ENCODE data around the gene GDPD4.

GDPD4 gene

DNA sequence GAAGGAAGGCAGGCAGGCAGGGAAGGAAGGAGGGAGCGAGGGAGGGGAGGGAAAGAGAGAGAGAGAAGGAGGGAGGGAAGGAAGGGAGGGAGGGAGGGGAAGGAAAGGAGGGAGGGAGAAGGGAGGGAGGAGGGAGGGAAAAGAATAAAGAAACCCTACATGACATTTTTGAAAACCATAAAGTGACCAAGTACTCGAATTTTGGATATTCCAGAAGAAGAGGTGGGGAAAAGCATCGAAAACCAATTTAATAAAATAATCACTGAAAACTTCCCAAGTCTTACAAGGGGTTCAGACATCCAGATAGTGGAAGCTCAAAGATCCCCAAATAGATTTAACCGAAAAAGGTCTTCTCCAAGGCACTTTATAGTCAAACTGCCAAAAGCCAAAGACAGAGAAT, 11.7 kb downstream of the GDPD4 start:
- DNase-seq = no peak

DNA sequence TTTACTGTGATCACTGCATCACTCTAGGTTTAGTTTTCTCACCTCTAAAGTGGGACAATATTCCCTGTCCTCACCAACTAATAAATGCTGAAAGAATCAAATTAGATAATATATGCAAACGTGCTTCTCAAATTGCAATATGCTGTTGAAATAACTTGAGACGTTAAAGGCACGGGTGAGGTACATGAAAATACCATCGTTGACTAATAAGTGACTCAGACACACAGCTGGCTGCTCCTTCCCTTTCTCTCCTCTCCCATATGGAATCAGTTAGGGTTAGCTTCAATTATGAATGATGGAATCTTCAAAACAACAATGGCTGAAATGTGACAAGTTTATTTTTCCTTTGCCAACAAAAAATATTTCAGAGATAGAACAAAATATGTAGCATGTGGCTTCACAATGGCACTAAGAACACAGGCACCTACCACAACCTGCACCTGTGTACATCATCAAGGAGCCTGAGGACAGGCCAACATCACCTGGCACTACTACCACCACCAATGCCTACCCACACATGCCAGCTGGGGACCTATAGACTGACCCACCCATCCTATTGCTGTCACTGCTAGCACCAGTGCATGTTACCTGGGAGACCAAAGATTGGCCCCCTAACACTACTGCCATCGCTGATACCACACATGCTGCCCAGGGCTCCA, 13.7 kb downstream of the GDPD4 start:
- DNase-seq = no peak

DNA sequence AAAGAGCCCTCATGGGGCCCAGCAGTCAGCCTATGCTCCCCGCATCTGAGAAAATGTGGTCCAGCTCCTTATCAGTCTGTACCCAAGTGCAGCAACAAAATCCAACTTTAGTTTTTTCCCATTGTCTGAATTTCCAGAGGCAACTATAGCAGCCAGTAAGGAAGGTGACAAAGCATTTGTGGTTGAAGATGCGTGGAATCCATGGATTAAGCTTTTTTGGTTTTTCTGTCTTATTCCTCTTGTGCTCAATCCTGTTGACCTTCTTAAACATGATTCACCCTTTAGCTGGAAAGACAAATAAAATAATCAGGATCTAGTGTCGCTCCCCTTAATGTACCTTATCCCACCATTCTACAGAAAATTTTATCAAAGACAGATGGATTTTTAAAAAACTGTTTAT, 14.3 kb downstream of the GDPD4 start:
- DNase-seq = no peak

DNA sequence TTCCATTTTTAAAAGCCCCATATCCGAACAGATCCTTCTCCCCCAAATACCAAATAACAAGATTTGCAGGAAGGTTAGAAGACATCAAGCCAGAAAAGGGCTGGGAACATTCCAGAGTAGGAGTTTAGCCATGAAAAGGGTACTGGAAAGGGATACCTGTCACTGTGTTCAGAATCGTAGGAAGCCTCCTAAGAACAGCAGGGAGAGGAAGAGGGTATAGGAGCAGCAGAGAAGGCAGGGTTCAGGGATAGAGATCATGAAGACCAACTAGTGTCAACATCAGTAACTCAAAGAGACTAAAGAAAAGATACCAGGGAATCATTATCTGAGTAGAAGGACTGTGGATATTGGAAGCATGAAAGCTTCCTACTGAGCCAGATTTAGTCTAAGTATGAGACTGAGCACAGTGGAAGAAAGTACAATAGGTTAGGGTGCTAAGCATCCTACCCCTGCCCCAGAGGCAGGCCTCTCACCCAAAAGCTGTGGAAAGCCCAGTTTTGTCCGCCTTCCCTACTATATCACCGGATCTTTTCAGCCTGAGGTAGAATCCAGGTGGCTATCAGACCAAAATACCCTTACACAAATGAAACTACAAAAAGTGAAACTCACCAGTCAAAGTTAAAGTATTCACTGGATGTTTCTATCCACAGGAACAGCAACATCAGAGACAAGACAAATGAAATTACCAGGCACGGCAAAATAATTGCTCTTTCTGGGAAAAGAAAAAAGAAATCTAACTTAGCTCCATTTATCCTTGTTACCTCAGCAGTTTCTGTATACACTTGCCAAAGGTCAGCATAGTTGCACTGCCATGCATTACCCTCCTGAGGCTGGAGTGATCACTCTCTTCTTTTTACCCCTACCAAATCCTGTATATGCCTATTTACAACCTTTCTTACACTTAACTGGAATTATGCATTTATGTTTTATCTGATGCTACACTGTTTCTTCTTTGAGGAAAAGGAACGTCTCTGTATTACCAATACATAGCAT, 16.7 kb downstream of the GDPD4 start:
- DNase-seq = no peak

DNA sequence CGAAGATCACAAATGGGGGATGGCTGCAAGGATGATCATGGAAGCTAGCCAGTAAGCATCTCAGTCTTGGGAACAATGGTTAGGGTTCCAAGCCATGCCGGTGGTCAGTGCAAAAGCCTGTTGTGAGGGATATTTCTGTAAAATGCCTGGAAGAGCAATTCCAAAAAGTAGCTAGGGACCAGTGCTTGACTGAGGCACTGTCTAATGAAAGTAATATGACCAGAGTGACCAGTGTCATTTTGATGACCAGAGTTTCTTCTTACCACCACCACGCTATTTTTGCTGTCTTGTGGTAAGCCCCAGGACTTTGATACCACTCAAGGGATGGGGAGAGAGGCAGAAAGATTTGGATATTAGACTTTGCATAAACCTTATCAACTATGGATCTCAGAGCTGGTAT, 18.4 kb downstream of the GDPD4 start:
- no peak for DNase-seq

DNA sequence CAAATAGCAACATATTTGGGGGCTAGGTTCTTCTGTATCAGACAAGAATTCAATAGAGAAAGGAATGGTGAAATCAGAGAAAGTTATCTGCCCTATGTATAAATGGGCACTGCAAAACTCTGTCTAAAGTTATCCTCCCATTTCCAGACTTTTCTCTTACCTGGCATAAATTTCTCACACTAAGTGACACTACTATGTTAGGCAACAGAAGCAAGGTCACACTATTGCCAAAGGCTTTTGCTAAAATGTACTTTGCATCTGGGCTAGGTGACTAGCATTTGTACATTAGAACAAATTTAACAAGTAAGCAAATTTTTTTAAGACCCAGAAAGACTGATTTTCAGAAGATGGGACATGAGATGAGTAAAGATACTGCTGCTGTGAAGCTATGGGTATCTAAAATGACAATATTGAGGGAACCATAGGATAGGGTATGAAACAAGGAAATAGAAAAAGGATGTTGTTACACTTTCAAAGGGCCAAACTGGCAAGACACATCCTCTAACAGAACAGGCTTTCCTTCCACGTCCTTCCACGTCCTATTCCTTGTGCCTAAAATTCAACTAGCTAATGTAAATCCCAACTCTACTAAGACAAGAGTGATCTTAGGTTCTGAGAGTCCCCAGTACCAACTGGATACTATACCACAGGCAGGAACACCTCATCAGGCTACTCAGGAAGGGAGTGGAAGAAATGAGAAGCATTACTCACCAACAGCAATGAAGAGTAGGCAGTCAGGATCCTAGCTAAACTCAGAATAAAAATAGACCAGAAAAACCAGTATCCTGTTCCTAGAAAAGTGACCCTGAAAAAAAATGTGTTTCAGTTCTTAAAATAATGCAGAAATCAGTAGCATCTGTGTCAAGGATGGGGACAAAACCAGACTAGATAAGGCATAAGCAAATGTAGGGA, 22.6 kb downstream of the GDPD4 start:
- DNase-seq = no peak

DNA sequence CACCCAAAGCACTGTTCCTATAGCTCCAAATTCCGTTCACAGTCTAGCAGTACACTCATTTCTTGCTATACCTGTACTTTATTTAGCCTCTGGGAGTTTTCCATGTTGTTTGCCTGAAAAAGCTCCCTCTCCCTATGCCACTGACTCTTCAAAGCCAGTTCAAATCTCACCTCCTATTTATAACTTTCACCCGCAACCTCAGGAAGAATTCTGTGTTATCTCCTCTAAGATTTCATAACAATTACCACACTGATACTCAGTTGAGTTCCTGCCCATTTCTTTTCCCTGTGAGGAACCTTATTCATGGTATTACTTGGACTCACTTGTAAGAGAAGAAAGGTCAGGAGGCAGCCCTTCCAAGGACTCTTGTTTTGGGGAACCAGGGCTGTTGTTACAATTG, 25.2 kb downstream of the GDPD4 start:
- no peak for DNase-seq

DNA sequence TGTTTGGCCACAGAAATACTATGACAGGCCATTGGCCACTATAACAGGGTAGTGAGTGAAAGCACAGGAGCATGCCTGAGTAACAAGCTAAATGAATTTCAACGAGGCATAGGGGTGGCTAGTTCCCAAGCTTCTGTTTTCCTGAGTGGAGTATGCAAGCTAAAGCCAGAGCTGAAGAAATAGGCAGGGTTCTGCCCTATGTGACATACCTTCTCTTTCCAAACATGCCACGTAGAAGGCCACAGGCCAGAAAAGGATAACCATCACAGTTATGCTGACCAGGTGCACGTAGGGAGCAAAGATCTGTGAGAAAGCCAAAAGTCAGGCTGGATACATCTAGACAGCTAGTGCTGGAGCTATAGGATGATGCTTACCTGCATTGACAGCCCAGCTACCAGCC, 30.6 kb downstream of the GDPD4 start:
- no peak for DNase-seq

DNA sequence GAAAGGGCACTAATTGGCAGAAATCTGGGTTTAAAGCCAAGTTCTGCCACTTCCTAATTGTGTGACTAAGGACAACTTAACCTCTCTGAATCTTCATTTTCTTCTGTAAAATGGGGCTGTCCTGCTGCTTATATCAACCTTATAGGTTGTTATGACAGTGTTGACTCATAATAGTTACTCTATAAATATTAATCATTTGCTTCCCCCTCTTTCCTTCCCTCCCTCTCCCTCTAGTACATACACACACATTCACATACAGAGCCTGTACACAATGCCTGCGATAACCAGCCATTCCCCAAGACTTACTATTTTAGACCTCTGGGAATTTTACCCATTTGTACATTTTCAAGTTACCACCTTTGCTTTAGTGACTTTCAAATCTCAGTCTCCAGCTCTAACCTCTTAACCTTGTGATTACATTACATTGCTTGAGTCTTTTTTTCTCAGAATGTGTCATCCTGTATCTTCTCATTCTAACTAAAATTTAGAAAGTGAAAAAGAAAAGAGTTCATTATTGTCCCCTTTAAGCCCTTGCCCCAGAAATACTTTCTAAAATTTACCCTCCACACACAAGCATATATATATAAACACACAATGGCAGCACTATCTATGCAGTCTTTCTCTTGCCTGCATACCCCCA, 31.9 kb downstream of the GDPD4 start:
- DNase-seq = no peak

DNA sequence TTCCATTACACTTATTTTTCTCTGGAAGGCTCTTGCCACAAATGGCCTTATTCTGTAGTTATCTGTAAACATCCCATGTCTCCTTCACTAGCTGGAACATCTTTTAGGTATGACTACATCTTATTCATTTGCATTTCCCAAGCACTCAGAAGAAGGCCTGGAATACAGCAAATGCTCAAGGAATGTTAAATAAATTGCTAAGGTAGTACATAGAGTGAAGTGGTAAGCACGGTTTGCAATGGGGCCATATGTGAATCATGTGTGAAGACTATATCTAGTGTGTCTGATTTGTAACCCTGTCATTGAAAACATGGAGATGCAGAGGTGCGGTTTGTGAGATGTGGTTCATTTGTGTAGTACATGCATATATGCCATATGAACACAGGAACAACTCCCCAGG, 33.5 kb downstream of the GDPD4 start:
- DNase-seq = no peak

DNA sequence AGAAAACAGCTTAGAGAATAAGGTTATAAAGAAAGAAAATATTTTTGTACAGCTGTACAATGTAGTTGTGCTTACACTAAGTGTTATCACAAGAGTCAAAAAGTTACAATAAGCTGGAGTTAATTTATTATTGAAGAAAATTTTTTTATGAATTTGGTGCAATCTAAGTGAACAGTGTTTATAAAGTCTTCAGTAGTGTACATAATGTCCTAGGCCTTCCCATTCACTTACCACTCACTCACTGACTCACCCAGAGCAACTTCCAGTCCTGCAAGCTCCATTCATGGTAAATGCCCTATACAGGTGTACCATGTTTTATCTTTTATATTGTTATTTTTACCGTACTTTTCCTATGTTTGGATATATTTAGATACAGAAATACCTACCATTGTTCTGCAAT, 34.7 kb downstream of the GDPD4 start:
- no peak for DNase-seq

DNA sequence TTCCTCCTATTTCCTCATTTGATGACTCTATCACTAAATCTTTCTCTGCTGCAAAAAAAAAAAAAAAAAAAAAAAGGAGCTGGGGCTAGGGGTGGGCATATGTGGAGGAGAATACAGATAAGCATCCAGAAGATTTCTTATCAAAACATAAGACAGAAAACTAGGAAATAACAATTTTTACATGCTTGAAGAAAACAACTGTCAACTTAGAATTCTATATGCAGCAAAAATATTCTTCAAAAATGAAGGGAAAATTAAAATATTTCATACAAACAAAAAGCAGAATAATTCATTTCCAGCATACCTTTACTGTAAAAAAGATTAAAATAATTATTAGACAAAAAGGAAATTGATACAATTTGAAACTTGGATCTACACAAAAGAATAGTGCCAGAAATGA, 38.7 kb downstream of the GDPD4 start:
- no peak for DNase-seq

DNA sequence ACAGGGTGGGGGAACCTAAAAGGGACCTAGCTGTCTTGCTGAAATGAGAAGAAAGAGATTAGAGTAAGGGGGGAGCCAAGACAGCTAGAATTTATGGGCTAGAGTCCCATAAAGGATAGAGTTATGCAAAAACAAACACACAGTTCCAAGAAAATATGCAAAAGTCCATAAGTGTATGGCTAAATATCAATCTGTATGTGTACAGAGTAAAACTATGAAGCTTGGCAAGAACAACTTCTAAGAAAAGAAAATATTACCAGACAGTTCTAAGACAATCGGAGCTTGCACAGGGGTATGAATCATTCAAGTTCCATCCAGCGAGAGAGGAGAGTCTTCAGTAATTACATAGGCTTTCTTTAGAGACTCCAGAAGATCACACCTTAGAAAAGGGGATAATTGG, 41.8 kb downstream of the GDPD4 start:
- DNase-seq = no peak

DNA sequence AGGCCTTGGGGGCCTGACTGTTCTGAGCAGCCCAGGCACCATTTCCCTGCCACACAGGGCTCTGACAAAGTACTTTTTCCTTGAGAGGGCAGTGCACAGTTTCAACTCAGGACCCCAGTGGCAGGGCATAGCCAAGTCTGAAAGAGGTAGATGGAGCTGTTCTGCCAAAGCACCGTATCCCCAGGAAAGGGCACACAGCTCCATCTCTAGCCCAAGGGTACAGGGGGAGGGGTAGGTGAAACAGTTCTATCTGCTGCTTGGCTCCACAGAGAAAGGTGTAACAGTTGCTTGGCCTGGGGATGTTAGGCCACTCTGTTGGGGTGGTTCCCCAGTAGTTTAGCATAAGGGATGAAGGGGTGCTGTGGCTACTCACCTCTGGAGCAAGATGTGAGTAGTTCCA, 47.8 kb downstream of the GDPD4 start:
- DNase-seq = no peak

DNA sequence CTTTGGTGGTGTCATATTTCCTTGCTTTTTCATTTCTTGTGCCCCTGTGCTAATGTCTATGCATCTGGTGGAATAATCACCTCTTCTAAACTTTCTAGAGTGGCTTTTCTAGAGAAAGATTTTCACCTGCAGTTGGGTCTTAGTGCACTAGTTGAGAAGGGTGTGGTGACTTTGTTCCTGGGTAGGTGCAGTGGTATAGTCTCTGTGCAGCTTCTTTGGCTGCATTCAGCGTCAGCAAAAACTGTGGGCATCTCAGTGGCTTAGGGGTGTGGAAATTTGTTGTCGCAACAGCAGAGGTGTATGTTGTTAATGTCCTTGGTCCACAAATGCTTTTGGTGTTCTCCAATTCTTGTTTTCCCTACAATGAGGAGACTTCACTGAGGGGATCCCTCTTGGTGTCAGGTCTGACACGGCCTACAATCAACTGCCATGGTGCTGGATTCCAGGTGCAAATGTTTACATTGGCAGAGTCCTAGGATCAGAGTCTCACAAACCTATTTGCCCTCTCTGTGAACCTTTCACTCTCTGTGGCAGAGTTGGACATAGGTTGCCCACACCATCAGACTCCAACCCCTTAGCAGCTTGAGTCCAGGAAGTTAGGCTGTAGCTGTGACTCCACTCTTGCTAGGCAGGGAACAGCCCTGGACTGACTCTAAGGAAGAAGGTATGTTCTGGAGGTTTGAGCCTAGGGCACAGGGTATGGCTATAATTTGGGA, 48.8 kb downstream of the GDPD4 start:
- no peak for DNase-seq

DNA sequence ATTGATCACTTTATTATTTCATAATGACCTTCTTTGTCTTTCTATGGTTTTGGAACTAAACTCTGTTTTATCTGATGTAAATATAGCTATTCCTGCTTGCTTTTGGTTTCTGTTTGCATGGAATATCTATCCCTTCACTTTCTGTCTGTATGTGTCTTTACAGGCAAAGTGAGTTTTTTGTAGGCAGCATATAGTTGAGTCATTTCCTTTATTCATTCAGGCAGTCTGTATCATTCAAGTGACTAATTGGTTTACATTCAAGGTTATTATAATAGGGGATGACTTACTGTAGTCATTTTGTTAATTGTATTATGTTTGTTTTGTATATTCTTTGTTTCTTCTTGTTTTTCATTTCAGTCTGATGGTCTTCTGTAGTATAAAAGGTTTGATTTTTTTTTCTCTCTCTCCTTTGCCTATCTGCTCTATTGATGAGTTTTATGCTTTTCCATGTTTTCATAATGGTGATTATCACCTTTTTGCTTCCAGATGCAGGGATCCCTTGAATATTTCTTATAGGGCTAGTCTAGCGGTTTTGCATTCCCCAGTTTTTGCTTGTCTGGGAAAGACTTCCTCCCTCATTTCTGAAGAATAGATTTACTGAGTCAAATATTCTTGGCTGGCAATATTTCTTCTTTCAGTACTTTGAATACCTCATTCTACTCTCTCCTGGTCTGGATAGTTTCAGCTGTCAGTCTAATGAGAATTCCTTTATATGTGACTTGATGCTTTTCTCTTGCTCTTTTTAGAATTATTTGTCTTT, 50.4 kb downstream of the GDPD4 start:
- no peak for DNase-seq

DNA sequence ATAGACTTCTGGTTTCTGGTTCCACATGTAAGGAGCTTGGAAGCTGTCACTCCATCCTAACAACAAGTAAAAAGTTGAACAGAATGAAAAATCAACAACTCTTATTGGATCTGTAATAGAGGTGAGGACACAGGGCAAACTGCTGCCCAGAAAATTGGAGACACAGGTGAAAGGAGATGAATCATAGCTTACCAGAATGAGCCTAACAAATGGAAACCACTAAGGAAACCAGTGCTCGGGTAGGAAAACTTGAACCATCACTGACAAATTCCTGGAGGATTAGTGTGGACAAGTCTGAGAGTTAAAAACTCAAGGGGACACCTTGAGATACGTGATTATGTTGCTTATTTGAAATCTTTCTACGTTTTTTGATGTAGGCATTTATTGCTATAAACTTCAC, 52.1 kb downstream of the GDPD4 start:
- DNase-seq = no peak

DNA sequence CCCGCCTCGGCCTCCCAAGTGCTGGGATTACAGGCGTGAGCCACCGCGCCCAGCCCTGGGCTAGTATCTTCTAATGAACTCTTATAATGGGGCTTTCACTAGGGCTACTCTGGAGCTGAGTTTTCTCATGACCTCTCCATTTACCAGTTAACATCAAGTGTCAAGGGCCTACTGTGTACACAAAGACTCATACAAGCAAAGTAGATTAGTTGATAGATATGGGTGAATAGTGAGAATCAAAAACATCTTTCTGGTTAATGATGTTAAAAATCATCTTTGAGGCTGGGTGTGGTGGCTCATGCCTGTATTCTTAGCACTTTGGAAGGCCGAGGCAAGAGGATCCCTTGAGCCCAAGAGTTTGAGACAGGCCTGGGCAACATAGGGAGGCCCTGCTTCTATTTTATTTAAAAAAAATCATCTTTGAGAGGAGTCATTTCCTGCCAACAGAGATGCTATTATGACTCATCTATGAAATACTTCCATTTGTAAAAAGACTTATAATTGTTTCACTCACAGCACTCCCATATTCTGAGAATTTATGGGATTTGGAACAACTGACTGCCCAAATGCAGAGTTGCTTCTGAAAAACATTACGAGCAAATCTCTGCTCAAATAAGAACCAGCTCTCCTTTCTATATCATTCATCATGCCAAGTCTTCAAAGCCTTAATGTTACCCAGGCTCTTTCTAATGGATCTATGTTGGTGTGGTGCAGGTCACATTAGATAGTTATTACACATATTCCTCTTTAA, 57.0 kb downstream of the GDPD4 start:
- peak; percentile 55 for DNase-seq

DNA sequence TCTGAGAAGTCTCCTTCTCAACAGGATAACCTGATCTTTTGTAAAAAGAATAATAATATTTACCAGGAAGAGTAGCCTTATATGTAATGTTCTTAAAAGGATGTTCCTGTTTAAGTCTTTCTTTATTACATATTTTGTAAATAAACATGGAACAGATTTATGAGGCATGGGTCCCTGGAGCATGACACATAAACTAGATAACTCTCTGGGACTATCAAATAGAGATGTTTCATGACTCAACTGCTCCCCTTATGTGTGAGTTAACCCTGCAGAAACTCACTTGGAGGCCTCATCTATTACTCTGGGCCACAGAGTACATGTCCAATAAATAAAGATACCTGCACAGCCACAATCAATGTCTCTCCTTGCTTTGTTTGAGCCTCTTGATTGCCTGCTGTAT, 64.6 kb downstream of the GDPD4 start:
- DNase-seq = no peak

DNA sequence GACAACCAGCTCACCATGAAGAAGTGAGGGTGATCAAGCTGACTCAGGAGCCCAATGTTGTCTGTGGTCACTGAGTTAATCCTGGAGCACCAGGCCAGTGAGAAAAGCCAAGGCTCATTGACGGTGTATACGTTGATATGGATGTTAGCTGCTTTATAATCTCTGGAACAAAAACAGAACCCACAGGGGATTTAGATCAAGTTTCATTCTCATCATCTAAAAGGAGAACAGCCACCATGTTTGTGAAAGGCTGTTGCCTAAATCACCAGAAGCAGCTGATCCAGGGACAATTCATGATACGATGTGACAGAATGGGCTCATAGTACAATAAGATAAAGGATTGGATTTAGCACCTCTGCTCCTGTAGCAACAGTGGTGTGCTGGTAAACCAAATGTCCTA, 68.5 kb downstream of the GDPD4 start:
- no peak for DNase-seq

DNA sequence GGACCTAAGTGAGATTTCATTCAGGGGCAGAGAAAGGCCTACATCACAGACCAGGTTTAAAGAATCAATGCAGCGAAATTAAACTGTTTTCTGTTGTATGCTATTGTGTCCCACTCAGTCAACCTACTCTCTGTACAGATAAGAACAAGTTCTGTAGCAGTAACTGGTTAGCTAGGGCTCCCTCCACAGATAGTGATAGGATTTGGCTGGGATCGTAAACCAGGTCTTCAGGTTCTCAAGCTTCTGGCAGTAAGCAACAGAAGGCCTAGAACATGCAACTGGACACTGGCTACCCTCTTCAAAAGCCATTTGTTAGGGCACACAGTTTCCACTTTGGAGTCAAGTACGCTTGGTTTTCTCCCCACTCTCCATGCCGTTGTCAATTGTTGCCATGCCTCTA, 69.2 kb downstream of the GDPD4 start:
- no peak for DNase-seq
